Femur (tissue), 1 donor: ENCODE data around the gene EPO.
A peak's percentile ranks its signal among the peaks of the same experiment; 100 is the strongest.
"Not testable (repeated sequence)": the region's sequence is repeated elsewhere in the genome, so short reads cannot be mapped to it uniquely, and the experiment has no call there.

Source experiments
- DNase-seq: peaks from one replicate; pipeline ENCODE4 v3.0.0-alpha.2; 2017

The EPO gene

DNA sequence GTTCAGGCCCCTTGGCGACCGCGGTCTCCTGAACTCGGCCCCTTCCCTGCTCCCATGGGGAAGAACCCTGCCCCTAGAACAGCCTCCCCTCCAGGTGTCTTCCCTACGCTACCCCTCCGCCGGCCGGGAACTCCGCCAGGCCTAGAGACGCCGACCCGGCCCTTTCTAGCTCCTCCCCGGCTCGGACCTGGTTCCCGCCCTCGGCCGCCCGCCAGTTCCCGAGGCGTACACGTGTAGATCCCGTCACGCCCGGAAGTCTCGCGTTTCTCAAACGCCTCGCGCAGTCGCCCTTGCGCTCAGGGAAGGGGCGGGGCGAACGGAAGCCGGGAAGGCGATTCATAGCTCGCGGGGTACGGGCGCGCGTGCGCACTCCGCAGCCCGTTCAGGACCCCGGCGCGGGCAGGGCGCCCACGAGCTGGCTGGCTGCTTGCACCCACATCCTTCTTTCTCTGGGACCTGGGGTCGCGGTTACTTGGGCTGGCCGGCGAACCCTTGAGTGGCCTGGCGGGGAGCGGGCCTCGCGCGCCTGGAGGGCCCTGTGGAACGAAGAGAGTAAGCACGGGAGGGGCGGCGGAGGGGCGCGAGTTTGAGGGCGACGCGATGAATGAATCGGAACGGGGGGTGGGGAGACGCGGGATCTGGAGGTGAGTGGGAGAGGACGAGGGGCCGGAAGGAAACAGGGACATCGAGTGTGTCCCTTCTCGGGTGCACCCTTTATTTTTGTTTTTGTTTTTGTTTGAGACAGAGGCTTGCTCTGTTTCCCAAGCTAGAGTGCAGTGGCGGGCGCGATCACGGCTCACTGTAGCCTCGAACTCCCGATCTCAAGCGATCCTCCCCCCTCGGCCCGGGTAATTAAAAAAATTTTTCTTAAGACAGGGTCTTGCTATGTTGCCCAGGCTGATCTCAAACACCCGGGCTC is 14.3 kb upstream of the EPO start, which contains the start of gene POP7:
TSS of gene POP7 (plus strand) at position 369 of the 919 bp plus-strand sequence. CDS start 710 bp downstream, outside the sequence.
- peak; percentile 99 for DNase-seq

- no peak for DNase-seq
Observed at GRCh38 chr7:100706672-100707311, 13.5 kb upstream of the EPO start.

- no peak for DNase-seq
Observed at GRCh38 chr7:100708395-100708794, 11.9 kb upstream of the EPO start.

- no peak for DNase-seq
Observed at GRCh38 chr7:100710452-100710851, 9.8 kb upstream of the EPO start.

DNA sequence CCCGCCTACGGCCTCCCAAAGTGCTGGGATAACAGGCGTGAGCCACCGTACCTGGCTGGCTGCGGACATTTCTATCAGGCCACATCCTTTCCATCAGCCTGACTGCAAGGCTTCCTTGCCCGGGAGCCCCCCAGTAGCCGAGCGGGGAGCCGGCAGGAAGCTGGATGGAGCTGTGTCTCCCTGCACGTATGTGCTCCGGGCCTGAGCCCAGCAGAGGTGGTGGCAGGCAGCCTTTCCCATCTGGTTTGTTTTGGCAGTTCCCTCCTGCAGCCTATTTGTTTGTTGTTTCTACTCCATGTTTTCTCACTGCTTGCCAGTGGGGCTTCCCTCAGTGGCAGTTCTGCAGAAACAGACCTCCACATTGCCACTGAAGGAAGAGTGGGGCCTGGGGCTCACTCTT is 8.9 kb upstream of the EPO start:
- DNase-seq: no peak

GRCh38 chr7:100714725-100715124 is 5.5 kb upstream of the EPO start:
- DNase-seq: no peak

GRCh38 chr7:100717073-100717472 is 3.2 kb upstream of the EPO start:
- DNase-seq: not testable (repeated sequence)

- DNase-seq: no peak
Observed at GRCh38 chr7:100719523-100720278, 567 bp upstream of the EPO start.

- DNase-seq: no peak
Observed at GRCh38 chr7:100720671-100721504, 620 bp downstream of the EPO start.

- DNase-seq: no peak
Observed at GRCh38 chr7:100721505-100721812, 1.2 kb downstream of the EPO start.

- no peak for DNase-seq
Observed at GRCh38 chr7:100722480-100723212, 2.4 kb downstream of the EPO start.

- no peak for DNase-seq
Observed at GRCh38 chr7:100723732-100724275, 3.5 kb downstream of the EPO start.

DNA sequence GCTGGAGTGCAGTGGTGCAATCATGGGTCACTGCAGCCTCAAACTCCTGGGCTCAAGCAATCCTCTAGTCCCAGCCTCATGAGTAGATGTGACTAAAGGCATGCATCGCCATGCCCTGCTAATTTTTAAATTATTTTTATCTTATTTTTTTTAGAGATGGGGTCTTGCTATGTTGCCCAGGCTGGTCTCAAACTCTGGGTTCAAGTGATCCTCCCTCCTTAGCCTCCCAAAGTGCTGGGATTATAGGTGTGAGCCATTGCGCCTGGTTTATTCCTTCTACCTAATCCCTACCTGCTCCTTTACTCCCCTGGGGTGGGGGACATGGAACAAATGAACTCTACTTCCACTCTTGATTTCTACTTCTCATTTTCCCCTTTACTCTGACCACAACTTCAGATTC is 4.1 kb downstream of the EPO start:
- not testable (repeated sequence) for DNase-seq

DNA sequence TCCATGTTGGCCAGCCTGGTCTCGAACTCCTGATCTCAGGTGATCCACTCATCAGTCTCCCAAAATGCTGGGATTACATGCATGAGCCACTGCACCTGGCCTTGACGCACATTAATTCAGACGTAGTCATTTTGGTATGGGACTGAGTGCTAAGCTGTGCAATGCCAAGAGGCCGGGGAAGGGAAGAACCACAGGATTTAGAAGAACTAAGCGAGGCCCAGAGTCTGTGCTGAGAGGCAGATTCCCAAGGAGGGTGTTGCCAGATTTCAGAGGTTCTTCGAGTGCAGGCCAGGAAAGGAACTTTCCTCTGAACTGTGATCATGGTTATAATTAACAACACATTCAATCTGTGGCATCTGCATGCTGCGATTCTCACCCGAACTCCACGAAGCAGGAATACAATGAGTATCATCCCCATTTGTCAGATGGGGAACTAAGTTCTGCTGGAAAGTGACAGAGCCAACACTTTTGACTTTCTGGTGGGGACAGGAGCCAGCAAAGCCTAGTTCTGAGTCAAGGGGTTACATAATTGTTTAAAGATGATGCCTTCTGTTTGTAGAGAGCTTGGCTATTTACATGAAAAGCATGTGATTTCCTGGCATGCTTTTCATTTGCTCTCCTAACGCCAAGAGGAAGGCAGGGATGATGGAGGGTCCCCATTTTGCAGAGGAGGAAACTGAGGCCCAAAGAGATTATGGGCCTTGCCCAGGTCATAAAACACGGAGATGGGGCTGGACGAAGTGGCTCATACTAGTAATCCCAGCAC is 6.9 kb downstream of the EPO start:
- DNase-seq: peak; percentile 82

GRCh38 chr7:100728196-100728595 is 7.9 kb downstream of the EPO start:
- DNase-seq: no peak

GRCh38 chr7:100730136-100730800 is 10.0 kb downstream of the EPO start:
- DNase-seq: no peak

GRCh38 chr7:100731937-100732636 is 11.8 kb downstream of the EPO start:
- no peak for DNase-seq

GRCh38 chr7:100735730-100736129 is 15.5 kb downstream of the EPO start:
- DNase-seq: no peak

DNA sequence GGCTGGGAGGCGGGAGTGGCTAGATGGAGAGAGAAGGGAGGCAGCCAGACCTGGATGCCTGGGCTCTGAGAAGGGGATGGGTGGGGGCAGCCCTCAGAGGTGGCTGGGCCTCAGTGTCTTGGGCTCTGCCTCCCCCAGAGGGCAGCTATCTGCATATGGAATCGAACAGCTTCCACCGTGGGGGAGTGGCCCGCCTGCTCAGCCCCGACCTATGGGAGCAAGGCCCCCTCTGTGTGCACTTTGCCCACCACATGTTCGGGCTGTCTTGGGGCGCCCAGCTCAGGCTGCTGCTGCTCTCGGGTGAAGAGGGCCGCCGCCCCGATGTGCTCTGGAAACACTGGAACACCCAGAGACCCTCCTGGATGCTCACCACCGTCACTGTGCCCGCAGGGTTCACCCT is 16.4 kb downstream of the EPO start:
- DNase-seq: no peak

- no peak for DNase-seq
Observed at GRCh38 chr7:100739934-100740333, 19.7 kb downstream of the EPO start.
